HL-60 (cell line): ENCODE measurements around the gene WRAP73.
A peak's percentile ranks its signal among the peaks of the same experiment; 100 is the strongest.

ENCODE experiments used
- DNase-seq, 2 experiments: peaks; one replicate each; pipeline ENCODE4 v3.0.0-alpha.2; 2010 to 2020; ENCODE audit warnings: low read depth in 1 of 2, low spot score in 1 of 2
- H3K27ac ChIP-seq: fragments of 250-450 bp; sonication (Bioruptor Pico); replicated peaks from 2 replicates; pipeline ENCODE4 v1.5.1; 2020; ENCODE audit warnings: mild to moderate bottlenecking, moderate library complexity
- H3K27me3 ChIP-seq: fragments of 250-450 bp; sonication (Bioruptor Pico); 2 replicates; pipeline ENCODE4 v1.5.1; 2021; ENCODE audit warnings: mild to moderate bottlenecking, moderate library complexity; ENCODE audit not compliant: insufficient read depth, poor library complexity, severe bottlenecking
- H3K4me3 ChIP-seq: replicated peaks from 2 replicates; pipeline ENCODE4 v1.5.1; 2011; ENCODE audit warnings: mild to moderate bottlenecking, control low read depth, low read length; ENCODE audit not compliant: insufficient read depth
- CTCF ChIP-seq: IDR thresholded peaks from one replicate; pipeline ENCODE4 v1.5.1; 2011; ENCODE audit warnings: low read length, control low read depth, inconsistent platforms; ENCODE audit not compliant: insufficient read depth
- GABPA ChIP-seq: IDR thresholded peaks from 2 replicates; pipeline ENCODE4 v1.6.1; 2012; ENCODE audit warnings: low read depth
- POLR2AphosphoS5 ChIP-seq: IDR thresholded peaks from 2 replicates; pipeline ENCODE4 v1.6.1; 2012; ENCODE audit warnings: low read depth
- REST ChIP-seq: IDR thresholded peaks from 2 replicates; pipeline ENCODE4 v1.6.1; 2012; ENCODE audit warnings: low read depth; ENCODE audit not compliant: insufficient replicate concordance
- SPI1 ChIP-seq: IDR thresholded peaks from 2 replicates; pipeline ENCODE4 v1.6.1; 2012; ENCODE audit warnings: low read depth, mild to moderate bottlenecking, borderline replicate concordance

The WRAP73 gene

GRCh38 chr1:3598522-3599285 lies 51.2 kb downstream of the WRAP73 start:
- Histone ChIP-seq H3K4me3 (no peak overlapping the region), H3K27me3 (no peaks in the 10 kb centered on the region), H3K27ac (no peak overlapping the region)
- TF ChIP-seq REST (no peak), CTCF (no peak), GABPA (no peak), POLR2AphosphoS5 (no peak), SPI1 (no peak)
- DNase-seq: no peak

- TF ChIP-seq POLR2AphosphoS5: no peak
- no peak for TF ChIP-seq SPI1
- no peak for TF ChIP-seq GABPA
- no peak for TF ChIP-seq CTCF
- TF ChIP-seq REST: no peak
- DNase-seq: no peak
- H3K4me3 ChIP-seq: no peak overlapping the region
- H3K27me3 ChIP-seq: no peaks in the 10 kb centered on the region
- H3K27ac ChIP-seq: peak overlapping the region; percentile 19; the same call in 1 of the 2 replicates
Observed at GRCh38 chr1:3598051-3598491, 51.8 kb downstream of the WRAP73 start.

GRCh38 chr1:3597599-3597964 lies 52.3 kb downstream of the WRAP73 start:
- TF ChIP-seq GABPA (no peak), CTCF (no peak), SPI1 (peak; percentile 59), POLR2AphosphoS5 (peak; percentile 39; the same call in 1 of the 2 replicates)
- H3K27me3 ChIP-seq: no peaks in the 10 kb centered on the region
- peak in 1 of 2 experiments; percentile 58 for DNase-seq
- peak overlapping the region; percentile 19; the same call in 1 of the 2 replicates for H3K27ac ChIP-seq
- no peak overlapping the region for H3K4me3 ChIP-seq
